Eye (tissue), 1 donor: Measurements from ENCODE around the gene DLEC1.
A peak's percentile ranks its signal among the peaks of the same experiment; 100 is the strongest.

Experiments
- DNase-seq: peaks from one replicate; pipeline ENCODE4 v3.0.0-alpha.2; 2015

DLEC1 gene

DNA sequence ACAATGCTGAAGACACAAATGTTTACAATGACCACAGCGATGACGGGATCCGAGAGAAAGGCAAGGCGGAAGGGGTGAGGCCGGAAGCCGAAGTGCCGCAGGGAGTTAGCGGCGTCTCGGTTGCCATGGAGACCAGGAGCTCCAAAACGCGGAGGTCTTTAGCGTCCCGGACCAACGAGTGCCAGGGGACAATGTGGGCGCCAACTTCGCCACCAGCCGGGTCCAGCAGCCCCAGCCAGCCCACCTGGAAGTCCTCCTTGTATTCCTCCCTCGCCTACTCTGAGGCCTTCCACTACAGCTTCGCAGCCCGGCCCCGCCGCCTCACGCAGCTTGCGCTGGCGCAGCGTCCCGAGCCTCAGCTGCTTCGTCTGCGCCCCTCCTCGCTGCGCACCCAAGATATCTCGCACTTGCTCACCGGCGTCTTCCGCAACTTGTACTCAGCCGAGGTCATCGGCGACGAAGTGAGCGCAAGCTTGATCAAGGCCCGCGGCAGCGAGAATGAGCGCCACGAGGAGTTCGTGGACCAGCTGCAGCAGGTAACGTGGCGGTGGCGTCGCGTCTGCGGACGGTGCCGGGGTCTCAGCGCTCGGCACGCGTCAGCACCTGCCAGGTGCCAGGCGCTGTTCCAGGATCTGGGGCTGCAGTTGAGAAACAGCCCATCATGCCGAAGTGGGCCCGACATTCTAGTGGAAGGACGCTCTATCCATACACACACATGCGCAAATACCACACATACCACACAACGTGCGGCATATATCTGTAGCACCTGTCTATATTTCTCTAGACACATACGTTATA, at the start of gene DLEC1:
Gene DLEC1 (plus strand): TSS at position 108 of the 798 bp plus-strand sequence. CDS start 18 bp downstream, at position 126.
- DNase-seq, result peak; percentile 85

DNA sequence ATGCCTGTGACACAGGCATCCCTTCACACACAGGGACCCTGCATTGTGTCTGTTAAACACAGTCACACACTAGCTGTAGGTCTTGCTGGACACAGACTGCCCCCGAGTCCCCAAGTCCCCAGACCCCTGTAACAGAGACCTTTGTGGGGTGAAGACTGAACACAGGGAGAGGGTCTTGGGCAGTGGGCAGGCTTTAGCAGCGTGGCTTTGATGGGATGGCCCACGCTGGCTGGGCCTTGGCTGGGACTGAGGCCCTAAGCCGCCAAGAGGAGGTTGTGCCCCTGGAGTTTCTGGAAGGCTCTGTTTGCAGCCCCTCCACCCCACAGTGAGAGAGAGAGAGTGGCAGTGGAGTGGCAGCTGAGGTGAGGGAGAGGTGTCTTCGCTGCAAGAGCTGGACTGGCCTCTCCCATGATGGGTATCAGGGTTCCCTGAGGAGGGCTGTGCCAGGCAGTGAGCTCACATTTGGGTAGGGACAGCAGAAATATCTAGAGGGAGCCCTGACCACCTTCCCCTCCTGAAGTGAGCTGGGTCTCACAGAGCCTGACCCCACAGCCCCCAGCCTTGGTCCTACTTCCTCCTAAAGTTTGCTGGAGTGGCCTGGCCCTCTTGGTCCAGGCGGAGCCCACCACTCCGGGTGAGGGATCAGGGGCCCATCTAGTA, 49.1 kb upstream of the DLEC1 start:
- DNase-seq, result no peak

GRCh38 chr3:37990527-37990926, 48.5 kb upstream of the DLEC1 start, which contains the start of gene VILL:
Gene VILL (plus strand): TSS chr3:37990786. CDS start chr3:37993673, 2,887 bp downstream.
- DNase-seq, result no peak

DNA sequence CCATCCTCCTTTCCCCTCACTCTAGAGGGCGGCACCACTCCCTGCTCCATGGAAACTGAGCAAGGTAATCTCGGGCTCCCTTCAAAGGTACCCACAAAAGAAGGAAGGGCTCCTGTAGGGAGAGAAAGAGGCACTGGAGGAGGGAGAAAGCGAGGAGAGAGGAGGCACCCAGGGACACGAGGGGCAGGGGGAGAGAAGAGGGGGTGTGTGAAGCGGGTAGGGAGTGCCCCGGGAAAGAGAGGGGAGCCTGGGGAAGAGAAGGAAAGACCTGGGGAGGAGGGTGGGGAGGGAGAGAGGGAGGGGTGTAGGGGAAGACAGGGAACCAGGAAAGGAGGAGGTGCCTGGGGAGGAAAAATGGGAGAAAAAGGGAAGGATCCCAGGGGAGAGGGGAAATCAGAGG, 47.9 kb upstream of the DLEC1 start:
- DNase-seq, result no peak

DNA sequence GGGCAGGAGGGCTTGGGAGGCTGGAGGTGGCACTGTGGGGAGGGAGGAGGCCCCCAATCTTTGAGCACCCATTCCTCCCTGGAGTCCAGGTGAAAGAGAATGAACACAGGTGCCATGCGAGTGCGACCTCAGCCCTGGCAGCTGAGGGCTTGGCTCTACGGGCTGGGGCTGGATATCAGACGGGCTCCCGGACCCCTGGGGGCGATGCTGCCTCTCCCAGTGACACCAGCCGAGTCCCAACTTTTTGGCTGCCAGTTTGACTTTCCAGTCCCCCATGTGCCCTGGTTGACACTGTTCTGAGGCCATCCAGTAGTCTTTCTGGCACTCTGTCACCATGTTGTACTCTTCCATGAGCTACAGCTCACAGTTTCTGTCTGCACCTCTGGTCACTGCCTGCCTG, 47.2 kb upstream of the DLEC1 start:
- no peak for DNase-seq

GRCh38 chr3:37992271-37993066, 46.5 kb upstream of the DLEC1 start:
- DNase-seq, result no peak

DNA sequence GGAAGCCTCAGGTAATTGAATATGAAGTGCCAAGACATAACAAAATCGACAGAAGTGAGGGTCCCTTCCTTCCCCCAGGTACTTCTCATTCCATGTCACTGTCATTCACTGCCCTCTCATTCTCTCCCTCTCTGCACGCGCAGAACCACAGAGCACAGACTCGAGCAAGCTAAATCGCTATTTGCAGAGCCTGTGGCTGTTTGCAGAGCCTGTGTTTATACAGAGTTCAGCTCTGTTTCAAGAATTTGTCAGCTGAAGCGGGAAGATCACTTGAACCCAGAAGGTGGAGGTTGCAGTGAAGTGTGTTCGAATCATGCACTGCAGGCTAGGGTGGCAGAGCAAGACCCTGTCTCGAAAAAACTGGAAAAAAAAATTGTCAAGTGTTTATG, 45.9 kb upstream of the DLEC1 start:
- no peak for DNase-seq

DNA sequence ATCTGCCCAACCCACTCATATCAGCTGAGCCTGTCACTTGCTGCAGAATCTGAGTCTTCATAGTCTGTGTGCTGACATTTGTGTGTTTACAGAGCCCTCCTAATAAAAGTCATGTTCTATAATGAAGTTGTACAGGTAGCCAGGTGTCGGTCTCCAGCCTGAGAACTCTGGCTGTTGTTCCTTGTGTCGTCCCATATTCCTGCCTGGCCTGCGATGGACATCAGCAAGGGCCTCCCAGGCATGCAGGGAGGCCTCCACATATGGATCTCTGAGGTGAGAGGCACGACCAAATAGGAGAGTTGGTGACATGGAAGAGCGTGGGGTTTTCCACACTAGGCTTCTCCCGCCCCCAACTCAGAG, 45.6 kb upstream of the DLEC1 start:
- no peak for DNase-seq

DNA sequence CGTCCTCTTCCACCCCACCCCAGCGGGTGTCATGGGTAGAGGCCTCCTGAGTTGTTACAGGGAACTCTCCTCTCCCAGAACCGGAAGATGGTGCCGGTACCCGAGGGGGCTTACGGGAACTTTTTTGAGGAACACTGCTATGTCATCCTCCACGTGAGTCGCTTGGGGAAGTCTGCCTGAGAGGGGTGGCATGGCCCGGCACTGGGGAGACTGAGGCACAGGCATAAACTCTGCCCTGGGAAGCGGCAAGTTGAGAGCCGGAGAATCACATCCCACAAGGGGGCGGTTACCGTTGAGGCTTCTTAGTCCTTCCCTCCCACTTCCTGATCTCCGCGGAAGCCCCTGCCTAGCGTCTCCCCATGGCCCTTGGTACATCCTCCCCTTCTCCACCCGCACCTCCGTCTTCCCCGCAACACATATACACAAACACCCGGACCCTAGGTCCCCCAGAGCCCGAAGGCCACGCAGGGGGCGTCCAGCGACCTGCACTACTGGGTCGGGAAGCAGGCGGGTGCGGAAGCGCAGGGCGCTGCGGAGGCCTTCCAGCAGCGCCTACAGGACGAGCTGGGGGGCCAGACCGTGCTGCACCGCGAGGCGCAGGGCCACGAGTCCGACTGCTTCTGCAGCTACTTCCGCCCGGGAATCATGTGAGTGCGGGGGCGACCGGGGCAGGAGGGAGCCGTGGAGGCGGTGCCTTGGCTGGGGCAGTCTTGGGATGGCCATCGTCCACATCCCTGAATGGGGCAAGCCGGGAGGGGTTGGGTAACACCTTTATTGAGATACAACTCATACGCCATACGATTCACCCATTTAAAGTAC, 45.0 kb upstream of the DLEC1 start:
- DNase-seq, result peak; percentile 78

DNA sequence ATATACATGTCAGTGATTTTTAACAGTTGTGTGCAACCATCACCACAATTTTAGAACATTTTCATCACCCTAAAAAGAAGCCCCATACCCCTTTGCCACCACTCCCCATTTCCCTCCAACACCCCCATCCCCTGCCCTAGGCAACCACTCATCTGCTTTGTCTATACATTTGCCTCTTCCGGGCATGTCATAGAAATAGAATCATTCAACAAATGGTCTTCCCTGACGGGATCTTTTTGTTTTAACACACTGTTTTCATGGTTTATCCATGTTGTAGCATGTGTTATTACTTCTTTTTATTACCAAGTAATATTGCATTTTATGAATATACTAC, 44.4 kb upstream of the DLEC1 start:
- peak; percentile 18 for DNase-seq

- no peak for DNase-seq
Measured at GRCh38 chr3:37995652-37996641, 43.1 kb upstream of the DLEC1 start.

DNA sequence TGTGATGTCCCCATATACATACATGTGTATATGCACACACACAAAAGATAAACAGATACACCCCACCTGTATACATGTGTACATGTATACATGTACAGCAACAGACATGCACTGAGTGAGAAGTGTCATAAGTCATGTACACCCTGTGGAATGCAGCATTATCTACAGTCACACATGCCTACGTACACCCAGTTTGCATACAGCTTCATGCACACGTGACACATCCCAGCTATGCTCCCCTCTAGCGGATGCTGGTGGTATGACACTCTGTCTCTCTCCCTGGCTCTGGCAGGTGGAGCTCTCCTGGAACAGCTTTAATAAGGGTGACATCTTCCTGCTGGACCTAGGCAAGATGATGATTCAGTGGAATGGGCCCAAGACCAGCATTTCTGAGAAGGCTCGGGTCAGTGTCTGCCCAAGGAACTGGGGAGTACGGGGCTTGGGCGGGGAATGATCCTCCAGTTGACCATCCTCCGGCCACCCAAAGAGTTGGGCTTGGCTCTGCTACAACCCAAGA, 42.2 kb upstream of the DLEC1 start:
- peak; percentile 92 for DNase-seq

- DNase-seq, result no peak
Measured at GRCh38 chr3:37997342-37997741, 41.7 kb upstream of the DLEC1 start.

DNA sequence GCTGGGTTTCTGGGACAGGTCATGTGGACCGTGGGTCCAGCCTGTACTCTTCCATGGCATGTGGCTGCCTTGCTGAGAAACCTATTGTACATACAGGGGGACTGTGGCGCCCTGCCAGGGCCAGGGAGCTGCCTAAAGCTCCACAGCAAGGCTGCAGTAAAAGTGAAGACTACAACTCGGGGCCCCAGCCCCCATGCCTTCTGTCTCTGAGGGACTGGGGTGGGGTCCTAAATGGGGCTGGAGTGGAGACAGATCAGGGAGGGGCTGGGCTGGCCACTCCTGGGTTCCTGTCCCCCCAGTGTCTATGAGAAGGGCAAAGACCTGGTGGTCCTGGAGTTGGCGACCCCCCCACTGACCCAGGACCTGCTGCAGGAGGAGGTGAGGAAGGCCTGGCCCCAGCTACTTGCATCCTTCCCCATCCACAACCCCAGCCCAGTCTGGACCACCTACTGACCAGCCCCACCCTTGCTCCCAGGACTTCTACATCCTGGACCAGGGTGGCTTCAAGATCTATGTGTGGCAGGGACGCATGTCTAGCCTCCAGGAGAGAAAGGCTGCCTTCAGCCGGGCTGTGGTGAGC, 41.1 kb upstream of the DLEC1 start:
- DNase-seq, result no peak

GRCh38 chr3:37999836-38000235, 39.2 kb upstream of the DLEC1 start:
- no peak for DNase-seq

DNA sequence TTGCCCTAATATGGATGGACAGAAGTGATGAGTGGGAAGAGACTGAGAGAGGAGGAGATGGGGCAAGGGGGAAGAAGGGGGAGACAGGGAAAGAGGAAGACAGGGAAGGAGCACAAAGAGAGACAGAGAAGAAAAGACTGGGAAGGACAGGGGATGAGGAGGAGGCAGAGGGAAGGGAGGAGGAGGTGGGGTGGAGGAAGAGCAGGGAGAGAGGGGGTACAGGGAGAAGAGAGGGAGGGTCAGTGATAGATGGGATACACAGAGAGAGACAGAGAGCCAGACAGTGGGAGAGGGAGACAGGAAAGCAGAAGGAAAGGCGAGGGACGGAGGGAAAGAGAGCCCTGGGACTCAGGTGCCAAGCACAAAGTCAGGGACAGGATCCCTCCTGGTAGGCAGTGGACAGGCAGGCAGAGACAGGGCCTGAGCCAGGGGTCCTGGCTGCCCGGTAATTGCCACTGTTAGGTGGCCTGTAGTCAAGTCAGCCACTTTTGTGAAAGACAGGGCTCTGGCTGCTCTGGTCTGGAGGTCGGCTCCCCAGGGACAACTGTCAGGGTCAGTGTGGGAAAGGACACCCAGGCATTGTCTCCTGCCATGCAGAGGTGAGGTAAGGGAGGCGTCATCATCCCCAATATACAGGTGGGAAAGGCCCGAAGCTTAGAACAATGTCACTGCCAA, 38.6 kb upstream of the DLEC1 start:
- no peak for DNase-seq

DNA sequence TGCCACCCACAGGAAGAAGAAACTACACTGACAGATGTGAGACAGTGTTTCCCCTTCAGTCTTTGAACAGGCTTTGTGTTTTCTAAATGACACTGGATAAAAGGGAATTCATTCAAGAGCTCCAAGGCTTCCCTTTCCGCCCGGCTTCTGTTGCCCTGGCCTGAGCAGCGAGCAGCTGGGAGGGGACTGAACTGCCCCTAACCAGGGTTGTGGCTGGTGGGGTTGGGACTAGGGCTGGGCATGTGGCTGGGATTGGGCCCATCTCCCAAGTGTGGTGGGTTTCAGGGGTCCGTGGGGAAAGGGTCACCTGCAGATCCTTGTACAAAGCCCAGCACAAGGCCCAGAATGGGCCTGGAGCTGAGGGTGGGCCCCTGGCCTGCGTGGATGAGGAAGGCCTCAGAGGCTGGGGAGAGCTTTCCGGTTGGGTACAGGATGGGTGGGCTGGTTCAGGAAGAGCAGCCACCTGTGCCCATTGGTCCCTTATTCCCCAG, 38.0 kb upstream of the DLEC1 start:
- DNase-seq, result no peak

GRCh38 chr3:38001456-38002081, 37.4 kb upstream of the DLEC1 start:
- DNase-seq, result no peak

- DNase-seq, result no peak
Measured at GRCh38 chr3:38002291-38002876, 36.6 kb upstream of the DLEC1 start.
